KOPT-K1 (cell line): ENCODE results near the gene ADAMTS12.

ENCODE experiments used
- H3K27ac ChIP-seq: fragments of 200-600 bp; sonication (generic); 2 replicates; pipeline ENCODE4 v1.5.1; 2016; ENCODE audit warnings: antibody characterized with exemption, mild to moderate bottlenecking, low read depth, low read length; ENCODE audit not compliant: poor library complexity, severe bottlenecking
- H3K36me3 ChIP-seq: fragments of 200-600 bp; sonication (generic); 2 replicates; pipeline ENCODE4 v1.5.1; 2017; ENCODE audit warnings: antibody characterized with exemption, mild to moderate bottlenecking, low read length, moderate library complexity; ENCODE audit not compliant: insufficient read depth
- H3K9me3 ChIP-seq: fragments of 200-600 bp; sonication (generic); 2 replicates; pipeline ENCODE4 v1.5.1; 2017; ENCODE audit warnings: antibody characterized with exemption, low read length, mild to moderate bottlenecking; ENCODE audit not compliant: insufficient read depth, poor library complexity, severe bottlenecking

Gene ADAMTS12

GRCh38 chr5:33513462-33514185 is 378.2 kb downstream of the ADAMTS12 start:
- Histone ChIP-seq H3K27ac (no peak overlapping the region), H3K36me3 (no peaks in the 10 kb centered on the region), H3K9me3 (no peaks in the 10 kb centered on the region)

- H3K36me3 ChIP-seq = no peaks in the 10 kb centered on the region
- H3K9me3 ChIP-seq = peaks cover 5% of the 10 kb centered on the region
- H3K27ac ChIP-seq = no peak overlapping the region
These were observed 382.8 kb downstream of the ADAMTS12 start for GRCh38 chr5:33509036-33509435.

DNA sequence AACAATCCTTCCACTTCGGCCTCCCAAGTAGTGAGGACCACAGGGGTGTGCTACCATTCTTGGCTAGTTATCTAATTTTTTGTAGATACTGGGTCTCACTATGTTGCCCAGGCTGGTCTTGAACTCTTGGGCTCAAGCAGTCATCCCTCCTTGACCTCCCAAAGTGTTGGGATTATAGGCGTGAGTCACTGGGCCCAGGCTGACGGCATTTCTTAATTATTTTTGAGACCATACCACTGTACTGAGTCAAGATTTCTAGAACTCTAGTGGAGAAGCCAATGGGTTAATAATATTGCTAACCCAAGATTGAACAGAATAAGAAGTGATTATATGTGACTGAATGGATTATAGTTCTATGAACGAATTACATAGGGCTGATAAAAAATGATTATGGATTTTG is 384.4 kb downstream of the ADAMTS12 start:
- Histone ChIP-seq H3K36me3 (no peaks in the 10 kb centered on the region), H3K9me3 (peaks cover 5% of the 10 kb centered on the region), H3K27ac (no peak overlapping the region)

DNA sequence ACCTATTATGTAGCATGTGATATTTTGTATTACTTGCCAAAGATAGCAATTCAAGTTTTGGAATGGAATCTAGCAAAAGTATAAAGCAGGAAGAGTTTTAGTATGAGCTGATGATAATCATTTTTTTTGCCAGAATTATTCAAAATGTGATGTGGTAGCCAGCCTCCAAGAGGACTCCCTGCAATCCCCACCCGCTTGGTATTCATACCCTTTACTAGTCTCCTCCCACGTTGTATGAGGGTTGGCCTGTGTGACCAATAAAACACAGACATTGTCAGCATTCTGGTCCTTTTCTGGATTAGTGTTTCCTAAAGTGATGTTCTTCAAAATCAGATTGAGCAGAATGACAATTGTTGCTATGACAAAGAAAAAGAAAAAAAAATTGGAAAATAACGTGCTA is 387.2 kb downstream of the ADAMTS12 start:
- Histone ChIP-seq H3K9me3 (peaks cover 5% of the 10 kb centered on the region), H3K27ac (no peak overlapping the region), H3K36me3 (no peaks in the 10 kb centered on the region)

DNA sequence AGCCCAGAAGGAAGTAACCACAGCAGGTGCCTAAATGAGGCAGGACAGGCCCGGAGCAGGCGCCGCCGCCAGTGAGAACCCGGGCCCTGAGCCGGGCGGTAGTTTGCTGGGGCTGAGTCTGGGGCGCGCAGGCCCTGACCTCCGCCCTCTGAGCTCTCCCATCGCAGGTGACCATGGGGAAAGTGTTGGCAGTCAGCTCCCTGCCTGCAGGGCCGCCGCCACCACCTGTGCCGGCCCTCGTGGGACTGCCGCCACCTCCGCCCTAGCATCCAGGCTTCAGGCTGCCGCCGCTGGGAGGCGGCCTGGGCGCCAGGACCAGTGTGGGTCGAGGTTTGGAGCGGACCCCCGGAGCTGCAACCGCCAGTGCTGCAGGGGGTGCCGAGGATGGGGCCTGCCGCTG is 389.9 kb downstream of the ADAMTS12 start:
- no peak overlapping the region for H3K27ac ChIP-seq
- peaks cover 4% of the 10 kb centered on the region for H3K9me3 ChIP-seq
- H3K36me3 ChIP-seq = no peaks in the 10 kb centered on the region

GRCh38 chr5:33501260-33501659 is 390.5 kb downstream of the ADAMTS12 start:
- no peaks in the 10 kb centered on the region for H3K9me3 ChIP-seq

GRCh38 chr5:33494466-33494865 is 397.3 kb downstream of the ADAMTS12 start:
- H3K27ac ChIP-seq = no peak overlapping the region
- H3K9me3 ChIP-seq = no peaks in the 10 kb centered on the region
- no peaks in the 10 kb centered on the region for H3K36me3 ChIP-seq

More at GRCh38 chr5:33501260-33501659, 390.5 kb downstream of the ADAMTS12 start:
- no peaks in the 10 kb centered on the region for H3K36me3 ChIP-seq
- H3K27ac ChIP-seq = no peak overlapping the region

DNA sequence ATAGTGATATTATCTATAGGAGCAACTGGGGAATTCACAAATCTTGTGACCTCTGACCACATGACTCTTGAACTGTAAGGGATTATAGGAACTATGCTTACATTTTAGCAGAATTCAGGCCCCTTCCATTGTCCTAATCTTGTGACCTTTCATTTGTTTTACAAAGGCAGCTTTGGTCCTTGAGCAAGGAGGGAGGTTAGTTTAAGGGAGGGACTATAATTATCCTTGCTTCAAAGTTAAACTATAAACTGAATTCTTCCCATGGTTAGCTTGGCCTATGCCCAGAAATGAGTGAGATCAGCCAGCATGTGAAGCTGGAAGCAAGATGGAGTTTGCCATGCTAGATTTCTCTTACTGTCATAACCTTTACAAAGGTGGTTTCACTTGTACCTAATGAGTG is 399.8 kb downstream of the ADAMTS12 start:
- no peaks in the 10 kb centered on the region for H3K36me3 ChIP-seq
- H3K9me3 ChIP-seq = no peaks in the 10 kb centered on the region
- no peak overlapping the region for H3K27ac ChIP-seq

DNA sequence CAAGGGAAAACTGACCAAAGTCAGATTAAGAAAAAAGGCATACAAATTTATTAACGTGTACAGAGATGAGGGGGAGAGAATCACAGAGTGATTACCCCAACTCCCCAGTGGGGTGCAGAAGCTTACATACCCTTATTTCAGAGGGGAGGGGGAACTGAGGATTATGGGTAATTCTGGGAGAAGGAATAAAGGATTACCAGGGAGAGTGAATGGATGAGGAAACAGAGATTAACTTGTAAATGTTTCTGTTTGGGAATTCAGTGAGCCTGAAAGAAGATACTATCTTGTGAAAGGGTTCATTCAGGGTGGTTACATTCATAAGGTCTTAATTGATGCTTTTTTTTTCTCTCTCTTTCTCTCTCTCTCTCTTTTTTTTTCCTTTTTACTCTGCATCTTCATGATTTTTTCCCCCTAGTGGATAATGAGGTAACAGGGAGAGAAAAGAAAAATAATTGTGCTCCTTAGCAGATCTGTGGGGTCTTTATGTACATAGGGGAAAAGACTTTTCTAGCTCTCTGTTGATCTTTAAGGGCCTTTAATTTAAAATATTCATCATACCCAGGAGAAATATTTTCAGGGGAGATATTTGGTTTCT is 401.6 kb downstream of the ADAMTS12 start:
- Histone ChIP-seq H3K27ac (no peak overlapping the region), H3K36me3 (no peaks in the 10 kb centered on the region), H3K9me3 (no peaks in the 10 kb centered on the region)

GRCh38 chr5:33489481-33490067 is 402.2 kb downstream of the ADAMTS12 start:
- Histone ChIP-seq H3K36me3 (no peaks in the 10 kb centered on the region), H3K27ac (no peak overlapping the region), H3K9me3 (no peaks in the 10 kb centered on the region)

DNA sequence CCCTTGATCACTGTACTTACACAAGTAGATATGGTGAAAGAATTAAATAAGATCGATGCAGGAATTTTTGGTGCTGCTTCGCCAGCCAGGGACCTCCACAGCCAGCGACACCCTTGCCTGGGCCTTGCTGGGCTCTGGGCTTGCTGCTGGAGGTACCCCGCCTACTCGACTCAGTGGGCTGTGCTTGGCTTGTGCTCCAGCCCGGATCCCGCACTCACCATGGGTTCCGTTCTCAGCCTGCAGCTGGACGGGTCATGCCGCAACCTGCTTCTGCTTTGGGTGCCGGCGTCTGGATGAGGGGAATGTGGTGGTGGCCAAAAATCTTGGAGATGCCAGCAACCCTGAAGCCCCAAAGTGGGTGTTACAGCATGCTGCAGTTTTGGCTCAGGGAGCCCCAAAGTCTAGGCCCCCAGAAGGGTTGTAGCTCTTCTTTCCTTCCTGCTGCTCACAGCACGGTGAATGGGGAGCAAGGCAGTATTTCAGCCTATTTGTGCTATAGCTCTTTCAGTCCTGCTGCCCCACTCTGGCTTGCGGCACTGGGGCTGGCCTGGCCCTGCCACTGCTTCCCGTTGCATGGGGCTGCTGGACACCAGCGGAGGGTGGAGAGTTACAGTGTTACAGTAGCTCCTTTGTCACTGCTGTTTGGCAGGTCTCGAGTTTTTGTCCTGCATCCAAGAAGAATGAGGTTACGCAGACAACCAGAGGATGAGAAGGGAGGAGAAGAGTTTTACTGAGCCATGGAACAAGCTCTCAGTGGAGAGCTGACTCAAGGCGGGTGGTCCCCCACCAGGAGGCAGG is 403.0 kb downstream of the ADAMTS12 start:
- no peak overlapping the region for H3K27ac ChIP-seq
- H3K9me3 ChIP-seq = no peaks in the 10 kb centered on the region
- H3K36me3 ChIP-seq = no peaks in the 10 kb centered on the region

DNA sequence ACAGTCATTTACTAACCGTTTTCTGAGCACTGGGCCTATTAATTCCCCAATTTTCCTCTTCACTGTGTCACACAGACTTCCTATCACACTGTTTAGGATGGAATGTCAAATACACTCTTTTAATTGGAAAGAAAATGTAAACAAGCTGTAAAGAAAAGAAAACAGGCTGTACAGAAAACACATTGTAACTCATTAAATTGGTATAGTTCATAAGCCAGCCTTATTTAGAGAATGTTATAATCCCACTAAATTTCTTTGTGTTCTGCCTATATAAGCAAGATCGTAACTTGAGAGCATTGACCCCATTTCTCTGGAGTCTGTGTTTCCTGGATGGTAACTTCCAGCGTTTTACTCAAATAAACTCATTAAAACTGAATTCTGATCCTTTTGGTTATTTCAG is 404.6 kb downstream of the ADAMTS12 start:
- no peaks in the 10 kb centered on the region for H3K9me3 ChIP-seq
- no peak overlapping the region for H3K27ac ChIP-seq
- H3K36me3 ChIP-seq = peaks cover 6% of the 10 kb centered on the region; the same call in 1 of the 2 replicates

GRCh38 chr5:33482335-33482734 is 409.5 kb downstream of the ADAMTS12 start:
- Histone ChIP-seq H3K9me3 (no peaks in the 10 kb centered on the region), H3K27ac (no peak overlapping the region)

DNA sequence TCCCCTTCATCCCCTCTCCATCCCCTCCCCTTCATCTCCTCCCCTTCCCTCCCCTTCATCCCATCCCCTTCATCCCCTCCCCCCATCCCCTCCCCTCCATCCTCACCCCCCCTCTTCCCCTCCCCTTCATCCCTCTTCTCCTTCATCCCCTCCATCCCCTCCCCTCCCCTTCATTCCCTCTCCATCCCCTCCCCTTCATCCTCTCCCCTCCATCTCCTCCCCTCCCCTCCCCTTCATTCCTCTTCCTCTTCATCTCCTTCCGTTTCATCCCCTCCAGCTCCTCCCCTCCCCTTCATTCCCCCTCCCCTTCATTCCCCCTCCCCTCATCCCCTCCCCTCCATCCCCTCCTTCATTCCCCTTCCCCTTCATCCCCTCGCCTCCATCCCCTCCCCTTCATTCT is 410.9 kb downstream of the ADAMTS12 start:
- H3K9me3 ChIP-seq = no peaks in the 10 kb centered on the region
- H3K36me3 ChIP-seq = peaks cover 38% of the 10 kb centered on the region
- H3K27ac ChIP-seq = no peak overlapping the region

More at GRCh38 chr5:33482335-33482734, 409.5 kb downstream of the ADAMTS12 start:
- H3K36me3 ChIP-seq = peaks cover 24% of the 10 kb centered on the region

GRCh38 chr5:33479311-33479710 is 412.5 kb downstream of the ADAMTS12 start:
- Histone ChIP-seq H3K36me3 (peaks cover 54% of the 10 kb centered on the region), H3K27ac (no peak overlapping the region), H3K9me3 (no peaks in the 10 kb centered on the region)
